Smooth muscle cell (in vitro differentiated cells): ENCODE results near the gene ARHGAP23. TPM values are rescaled to one million over a fixed set of nuclear protein-coding genes. Genes with fewer than 3 reads are reported as not detected.
"Not testable (repeated sequence)": the region's sequence is repeated elsewhere in the genome, so short reads cannot be mapped to it uniquely, and the experiment has no call there.

ENCODE experiments used
- DNase-seq: peaks from one replicate; lab custom pipeline; 2025; ENCODE audit not compliant: unreplicated experiment; lab: John Stamatoyannopoulos, UW
- H2AFZ ChIP-seq: fragments of 200-600 bp; sonication (generic); 2 replicates; pipeline ENCODE4 v1.6.0; 2016; ENCODE audit warnings: antibody characterized with exemption, low read depth, mild to moderate bottlenecking
- H3F3A ChIP-seq: fragments of 200-600 bp; sonication (generic); 2 replicates; pipeline ENCODE4 v1.6.0; 2017; ENCODE audit warnings: antibody characterized with exemption, low read depth
- H3K27ac ChIP-seq: fragments of 200-600 bp; sonication (generic); 2 replicates; pipeline ENCODE4 v1.5.1; 2016; ENCODE audit warnings: low read depth, mild to moderate bottlenecking
- H3K27me3 ChIP-seq: fragments of 200-600 bp; sonication (generic); 2 replicates; pipeline ENCODE4 v1.6.1; 2016; ENCODE audit warnings: low read depth, mild to moderate bottlenecking
- H3K36me3 ChIP-seq: fragments of 200-600 bp; sonication (generic); 2 replicates; pipeline ENCODE4 v1.5.1; 2016; ENCODE audit warnings: low read depth
- H3K4me1 ChIP-seq: fragments of 200-600 bp; sonication (generic); 2 replicates; pipeline ENCODE4 v1.5.1; 2016; ENCODE audit warnings: low read depth
- H3K4me2 ChIP-seq: fragments of 200-600 bp; sonication (generic); 2 replicates; pipeline ENCODE4 v1.6.0; 2016; ENCODE audit warnings: mild to moderate bottlenecking
- H3K4me3 ChIP-seq: fragments of 200-600 bp; sonication (generic); 2 replicates; pipeline ENCODE4 v1.5.1; 2016; ENCODE audit warnings: mild to moderate bottlenecking
- H3K79me2 ChIP-seq: fragments of 200-600 bp; sonication (generic); 2 replicates; pipeline ENCODE4 v1.6.0; 2016; ENCODE audit warnings: low read depth, mild to moderate bottlenecking
- H3K9ac ChIP-seq: fragments of 200-600 bp; sonication (generic); 2 replicates; pipeline ENCODE4 v1.6.0; 2016; ENCODE audit warnings: low read depth
- H3K9me3 ChIP-seq: fragments of 200-600 bp; sonication (generic); replicated peaks from 2 replicates; pipeline ENCODE4 v1.5.1; 2016; ENCODE audit warnings: low read depth
- H4K20me1 ChIP-seq: fragments of 200-600 bp; sonication (generic); 2 replicates; pipeline ENCODE4 v1.6.0; 2016; ENCODE audit warnings: low read depth
- CTCF ChIP-seq: fragments of 200-600 bp; sonication (generic); IDR thresholded peaks from 2 replicates; pipeline ENCODE4 v1.5.1; 2017; ENCODE audit warnings: borderline replicate concordance, mild to moderate bottlenecking, antibody characterized with exemption; ENCODE audit not compliant: insufficient read depth, poor library complexity, severe bottlenecking
- WGBS: methylation state at CpG from one replicate; pipeline ENCODE4 v1.1.7; 2016; ENCODE audit warnings: low lambda C conversion rate; 5-methylcytosine and 5-hydroxymethylcytosine counted together
- polyA plus RNA-seq: library from polyadenylated mRNA; unstranded; fragments of >200 nt; fragmentation: Nextera tagmentation; extraction: Ambion mirVana; gene quantifications from 2 replicates; pipeline ENCODE4 v1.2.1, GENCODE V29; 2016
- total RNA-seq: library from RNA; depleted of rRNA; stranded (reverse); fragments of >200 nt; gene quantifications from 2 replicates; pipeline ENCODE4 v1.2.3, GENCODE V29; 2014

ARHGAP23 gene
- total and polyA plus RNA-seq, 2 experiments from 2014 or later, result 24.9 to 34.0 TPM

DNA sequence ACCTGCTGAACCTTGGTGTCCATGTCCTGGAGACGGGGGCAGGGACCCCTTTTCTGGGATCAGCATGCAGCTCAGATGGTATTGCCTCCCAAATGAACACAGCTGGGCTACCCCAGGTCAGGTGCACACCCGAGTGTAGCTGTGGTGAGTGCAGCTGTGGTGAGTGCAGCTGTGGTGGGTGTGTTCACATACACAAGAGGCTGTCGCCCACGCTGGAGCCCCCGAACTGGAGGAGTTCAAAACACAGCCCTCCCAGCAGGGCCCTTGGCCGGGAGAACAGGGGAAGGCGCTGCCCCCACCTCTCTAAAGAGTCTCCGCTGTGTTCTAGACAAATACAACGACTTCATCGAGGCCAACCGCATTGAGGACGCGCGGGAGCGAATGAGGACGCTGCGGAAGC lies 61.5 kb downstream of the ARHGAP23 start:
- 97% methylated on average over 17 of the region's 17 CpGs for WGBS

GRCh38 chr17:38491346-38492066 lies 63.2 kb downstream of the ARHGAP23 start:
- DNase-seq, result not testable (repeated sequence)

More for the DNA sequence above, 61.5 kb downstream of the ARHGAP23 start:
- not testable (repeated sequence) for H3K79me2 ChIP-seq, H3K36me3 ChIP-seq, H3K9me3 ChIP-seq, H2AFZ ChIP-seq, H3K4me3 ChIP-seq, H3K4me2 ChIP-seq, H3K4me1 ChIP-seq, H3K27me3 ChIP-seq, H3K27ac ChIP-seq, H3F3A ChIP-seq, DNase-seq, H3K9ac ChIP-seq
- peaks cover 66% of the 10 kb centered on the region for H4K20me1 ChIP-seq

DNA sequence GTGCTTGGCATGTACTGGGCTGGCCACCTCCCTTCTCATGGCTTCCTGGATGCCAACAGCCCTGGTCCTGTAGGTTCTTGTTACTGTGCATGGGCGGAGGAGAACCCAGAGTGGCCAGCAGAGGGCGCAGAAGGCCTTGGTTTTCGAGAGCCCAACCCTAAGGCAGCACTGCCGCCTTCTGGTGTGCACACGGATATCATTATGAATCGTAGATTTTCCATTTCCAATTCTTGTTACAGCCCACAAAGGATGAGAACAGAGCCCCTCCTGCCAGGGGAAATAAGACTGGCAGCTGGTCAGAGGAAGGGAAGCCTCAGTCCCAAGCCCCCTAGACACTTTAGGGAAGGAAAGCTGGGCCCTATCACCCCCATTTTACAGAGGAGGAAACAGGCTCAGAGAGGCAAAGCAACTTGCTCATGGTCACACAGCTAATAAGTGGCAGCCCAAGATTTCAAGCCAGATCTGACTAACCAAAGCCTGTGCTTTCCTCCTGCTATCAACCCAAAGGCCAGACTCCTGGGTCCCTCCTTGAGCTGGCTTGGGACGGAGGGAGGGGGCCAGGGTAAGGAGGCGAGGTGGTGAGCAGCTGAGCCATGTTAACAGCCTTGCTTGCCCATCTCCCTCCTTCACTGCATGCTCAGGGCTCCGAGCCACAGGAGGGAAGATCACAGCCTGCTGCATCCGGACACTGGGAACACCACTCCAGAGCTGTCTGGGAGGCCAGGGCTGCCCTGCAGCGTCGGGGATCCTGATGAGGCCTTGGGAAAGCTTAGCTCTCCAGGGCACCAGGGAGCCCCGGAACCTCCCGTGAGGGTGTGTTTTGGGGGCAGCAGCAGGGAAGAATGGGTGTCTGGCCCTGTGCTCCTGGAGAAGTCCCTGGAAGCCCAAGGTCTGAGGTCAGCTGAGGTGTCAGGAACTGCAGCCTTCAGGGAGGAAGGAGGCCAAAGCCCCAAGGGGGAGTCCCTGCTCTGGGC lies 64.1 kb downstream of the ARHGAP23 start:
- peak; percentile 42 for TF ChIP-seq CTCF
- H3K9ac ChIP-seq, H3K79me2 ChIP-seq, H3K4me2 ChIP-seq, H3K27ac ChIP-seq, H3K27me3 ChIP-seq, H3F3A ChIP-seq, H3K4me3 ChIP-seq, H3K4me1 ChIP-seq, H2AFZ ChIP-seq, H3K36me3 ChIP-seq, H3K9me3 ChIP-seq: not testable (repeated sequence)
- peaks cover 49% of the 10 kb centered on the region for H4K20me1 ChIP-seq
- peak; percentile 50 for DNase-seq
- 58% methylated on average over 14 of the region's 14 CpGs for WGBS

More at GRCh38 chr17:38491346-38492066, 63.2 kb downstream of the ARHGAP23 start:
- H2AFZ ChIP-seq, H3K27ac ChIP-seq, H3K4me2 ChIP-seq, H3K4me3 ChIP-seq, H3K4me1 ChIP-seq, H3K79me2 ChIP-seq, H3K9me3 ChIP-seq, H3F3A ChIP-seq, H3K27me3 ChIP-seq, H3K9ac ChIP-seq, H3K36me3 ChIP-seq: not testable (repeated sequence)
- WGBS, result 94% methylated on average over 19 of the region's 19 CpGs
- H4K20me1 ChIP-seq, result peaks cover 56% of the 10 kb centered on the region

DNA sequence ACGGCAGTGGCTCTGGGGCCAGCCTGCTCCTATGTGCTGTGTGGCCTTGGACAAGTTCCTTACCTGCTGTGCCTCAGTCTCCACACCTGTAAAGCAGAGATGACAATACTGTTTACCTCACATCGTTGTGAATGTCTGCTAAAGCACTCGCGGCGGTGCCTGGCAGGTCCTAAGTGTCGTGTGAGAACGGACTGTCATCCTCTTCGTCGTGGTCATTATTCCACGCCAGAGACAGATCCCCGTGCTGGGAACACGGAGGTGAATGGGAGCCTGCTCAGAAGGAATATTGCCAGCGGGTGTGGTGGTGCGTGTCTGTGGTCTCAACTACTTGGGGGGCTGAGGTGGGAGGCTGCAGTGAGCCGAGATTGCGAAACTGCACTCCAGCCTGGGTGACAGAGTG lies 65.9 kb downstream of the ARHGAP23 start:
- 97% methylated on average over 16 of the region's 16 CpGs for WGBS
- not testable (repeated sequence) for H3K36me3 ChIP-seq

GRCh38 chr17:38497656-38498055 lies 69.4 kb downstream of the ARHGAP23 start:
- not testable (repeated sequence) for H3K9me3 ChIP-seq, H3K9ac ChIP-seq, H2AFZ ChIP-seq, H3K79me2 ChIP-seq, H3K27me3 ChIP-seq, H3K4me3 ChIP-seq, H3K4me2 ChIP-seq, DNase-seq, H3K36me3 ChIP-seq, H3K4me1 ChIP-seq, H3K27ac ChIP-seq, H3F3A ChIP-seq
- H4K20me1 ChIP-seq, result peaks cover 12% of the 10 kb centered on the region
- 95% methylated on average over 10 of the region's 10 CpGs for WGBS

More for the DNA sequence above, 65.9 kb downstream of the ARHGAP23 start:
- not testable (repeated sequence) for DNase-seq, H2AFZ ChIP-seq, H3K9ac ChIP-seq, H3K4me3 ChIP-seq, H3K79me2 ChIP-seq, H3K9me3 ChIP-seq, H3K27me3 ChIP-seq, H3F3A ChIP-seq, H3K27ac ChIP-seq, H3K4me2 ChIP-seq, H3K4me1 ChIP-seq
- H4K20me1 ChIP-seq, result peaks cover 35% of the 10 kb centered on the region
